AG04450 (cell line): ENCODE data around the gene PBX1. TPM values are rescaled to one million over a fixed set of nuclear protein-coding genes. Genes with fewer than 3 reads are reported as not detected.

Source experiments
- CTCF ChIA-PET: fragments of 300-600, 350-600 bp; formaldehyde crosslinking; extraction: SDS; loops from one replicate; lab custom pipeline; 2022; ENCODE audit warnings: antibody characterized with exemption, inconsistent platforms; lab: Charles Lee
- POLR2A ChIA-PET: fragments of 350-600 bp; formaldehyde crosslinking; extraction: SDS; loops from one replicate; lab custom pipeline; 2021; ENCODE audit warnings: antibody characterized with exemption, inconsistent platforms; lab: Yijun Ruan, JAX
- DNase-seq: peaks from one replicate; pipeline ENCODE4 v3.0.0-alpha.2; 2011; ENCODE audit warnings: low read depth, low spot score
- H3K27ac ChIP-seq: one replicate; pipeline ENCODE4 v1.5.1; 2012; ENCODE audit warnings: low read depth, low read length, control low read depth
- H3K27me3 ChIP-seq: one replicate; pipeline ENCODE4 v1.6.0; 2012; ENCODE audit warnings: low read length; ENCODE audit not compliant: control insufficient read depth, insufficient read depth
- H3K4me3 ChIP-seq: 2 replicates; pipeline ENCODE4 v1.5.1; 2011; ENCODE audit warnings: mild to moderate bottlenecking, low read depth, low read length, control low read depth
- H3K9me3 ChIP-seq: 2 replicates; pipeline ENCODE4 v1.5.1; 2012; ENCODE audit warnings: low read length; ENCODE audit not compliant: control insufficient read depth, insufficient read depth
- CTCF ChIP-seq: IDR thresholded peaks from 2 replicates; pipeline ENCODE4 v1.5.1; 2011; ENCODE audit warnings: low read depth, low read length, control low read depth, inconsistent platforms
- polyA plus RNA-seq: library from polyadenylated mRNA; depleted of rRNA; stranded (reverse); fragments of >200 nt; gene quantifications from 2 replicates; pipeline ENCODE4 v1.2.3, GENCODE V29; 2011

The PBX1 gene
- polyA plus RNA-seq, 1 experiment, result 49.9 TPM

DNA sequence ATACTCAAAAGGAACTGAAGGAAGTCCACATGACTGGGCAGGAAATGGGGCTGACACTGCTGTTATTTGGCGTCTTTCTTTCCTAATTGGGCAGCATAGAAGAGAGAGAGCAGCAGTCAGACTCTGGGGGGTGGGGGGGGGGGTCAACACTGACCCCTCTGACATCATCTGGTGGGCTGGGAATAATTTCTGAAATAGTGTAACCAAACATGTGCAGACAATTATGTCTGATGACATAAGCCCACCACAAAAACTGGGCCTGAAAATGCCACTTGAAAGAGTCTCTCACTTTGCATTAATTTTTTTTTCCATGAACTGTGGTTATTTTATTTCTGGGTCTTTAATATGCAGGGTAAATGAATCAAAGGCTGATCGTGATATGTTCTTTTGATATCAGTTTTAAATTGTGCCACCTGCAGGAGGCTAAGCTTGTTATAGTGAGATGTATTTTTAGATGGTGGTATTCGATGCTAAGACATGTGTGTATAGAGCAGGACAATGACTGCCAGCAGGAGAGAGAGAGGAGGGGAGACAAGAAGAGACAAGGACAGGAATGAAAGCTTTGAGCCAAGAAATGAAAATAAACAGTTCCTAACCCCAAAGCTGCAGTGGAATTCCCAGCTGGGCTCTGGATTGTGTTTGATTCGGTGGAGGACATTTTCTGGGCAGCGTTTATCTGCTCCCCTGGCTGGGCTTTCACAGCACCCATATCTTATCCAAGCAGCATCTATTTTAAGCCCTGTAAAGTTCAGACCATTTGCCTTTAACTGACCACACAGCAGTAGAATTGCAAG is 264.7 kb downstream of the PBX1 start:
- peak; percentile 49 for DNase-seq
- POLR2A ChIA-PET, result no interaction called here
- H3K27ac ChIP-seq, result no peak overlapping the region
- CTCF ChIA-PET, result interaction anchor here (0.9 to 1.6 kb wide), 3 partner anchors 19 to 265 kb away, joined by 3 to 5 read pairs (median 4); partner anchors contain the start of gene PBX1
- no peak overlapping the region for H3K4me3 ChIP-seq
- no peaks in the 10 kb centered on the region for H3K27me3 ChIP-seq
- H3K9me3 ChIP-seq, result no peaks in the 10 kb centered on the region; the same call in 1 of the 2 replicates
- peak; percentile 23; the same call in 1 of the 2 replicates for TF ChIP-seq CTCF

GRCh38 chr1:164824542-164824941 is 265.6 kb downstream of the PBX1 start:
- no peaks in the 10 kb centered on the region; the same call in 1 of the 2 replicates for H3K9me3 ChIP-seq
- ChIA-PET CTCF (interaction anchor here (0.9 to 1.6 kb wide), 2 partner anchors 19 to 28 kb away, joined by 3 to 4 read pairs; no protein-coding TSS in a partner anchor), POLR2A (no interaction called here)
- H3K27ac ChIP-seq, result no peak overlapping the region
- no peak overlapping the region for H3K4me3 ChIP-seq
- no peaks in the 10 kb centered on the region for H3K27me3 ChIP-seq
- TF ChIP-seq CTCF, result no peak
- DNase-seq, result no peak

GRCh38 chr1:164830628-164831027 is 271.6 kb downstream of the PBX1 start:
- DNase-seq, result no peak
- H3K27ac ChIP-seq, result no peak overlapping the region
- H3K27me3 ChIP-seq, result no peaks in the 10 kb centered on the region
- no peak for TF ChIP-seq CTCF
- POLR2A ChIA-PET, result no interaction called here
- H3K9me3 ChIP-seq, result no peaks in the 10 kb centered on the region
- H3K4me3 ChIP-seq, result no peak overlapping the region
- CTCF ChIA-PET, result interaction anchor here (1.5 kb wide), 1 partner anchor 43 kb away, joined by 4 read pairs; no protein-coding TSS in a partner anchor

- CTCF ChIA-PET, result no interaction called here
Observed at GRCh38 chr1:164834641-164835040, 275.7 kb downstream of the PBX1 start.

More at GRCh38 chr1:164834641-164835040, 275.7 kb downstream of the PBX1 start:
- no peak for TF ChIP-seq CTCF
- H3K27me3 ChIP-seq, result no peaks in the 10 kb centered on the region
- POLR2A ChIA-PET, result no interaction called here
- H3K27ac ChIP-seq, result no peak overlapping the region
- no peak overlapping the region for H3K4me3 ChIP-seq
- no peaks in the 10 kb centered on the region for H3K9me3 ChIP-seq
- no peak for DNase-seq
